Bronchial epithelial cell (primary cell): Measurements from ENCODE around the gene MIA2. TPM values are rescaled to one million over a fixed set of nuclear protein-coding genes. Genes with fewer than 3 reads are reported as not detected.
"Not testable (repeated sequence)": the region's sequence is repeated elsewhere in the genome, so short reads cannot be mapped to it uniquely, and the experiment has no call there.

Experiments
- DNase-seq: peaks from one replicate; pipeline ENCODE4 v3.0.0-alpha.2; 2010; ENCODE audit warnings: low read depth
- FAIRE-seq: peaks from 2 replicates; lab custom pipeline; 2011; peaks lifted over from hg19 to GRCh38; lab: Jason Lieb, UNC
- H3K27me3 ChIP-seq: 2 replicates; pipeline ENCODE4 v1.5.1; 2011; ENCODE audit warnings: low read length; ENCODE audit not compliant: control insufficient read depth, insufficient read depth
- H3K36me3 ChIP-seq: 2 replicates; pipeline ENCODE4 v1.5.1; 2011; ENCODE audit warnings: low read length; ENCODE audit not compliant: control insufficient read depth, insufficient read depth
- H3K4me3 ChIP-seq: 2 replicates; pipeline ENCODE4 v1.5.1; 2011; ENCODE audit warnings: mild to moderate bottlenecking, low read depth, low read length, control low read depth
- CTCF ChIP-seq: IDR thresholded peaks from 2 replicates; pipeline ENCODE4 v1.5.1; 2011; ENCODE audit warnings: mild to moderate bottlenecking, moderate library complexity, low read length, control low read depth, inconsistent platforms; ENCODE audit not compliant: insufficient read depth, severe bottlenecking
- total RNA-seq: library from RNA; depleted of rRNA; stranded (reverse); fragments of >200 nt; gene quantifications from 2 replicates; pipeline ENCODE4 v1.2.1, GENCODE V29; 2014

The MIA2 gene
- total RNA-seq, result 41.9 and 54.3 TPM in 2 replicates

- H3K36me3 ChIP-seq, result no peaks in the 10 kb centered on the region
- H3K27me3 ChIP-seq, result no peaks in the 10 kb centered on the region
- no peak for TF ChIP-seq CTCF
- DNase-seq, result no peak
- FAIRE-seq, result no peak
- H3K4me3 ChIP-seq, result no peak within 1 kb of the TSS
These were observed at the start of gene MIA2 for GRCh38 chr14:39233680-39234326. Gene MIA2, plus strand, starts transcription at chr14:39233915. Its CDS starts 200 bp downstream, at chr14:39234115.

- no peak overlapping the region for H3K4me3 ChIP-seq
- no peak for TF ChIP-seq CTCF
- H3K36me3 ChIP-seq, result peaks cover 16% of the 10 kb centered on the region
- DNase-seq, result no peak
- no peaks in the 10 kb centered on the region for H3K27me3 ChIP-seq
- no peak for FAIRE-seq
These were observed 49.0 kb upstream of the MIA2 start for GRCh38 chr14:39184628-39185255.

DNA sequence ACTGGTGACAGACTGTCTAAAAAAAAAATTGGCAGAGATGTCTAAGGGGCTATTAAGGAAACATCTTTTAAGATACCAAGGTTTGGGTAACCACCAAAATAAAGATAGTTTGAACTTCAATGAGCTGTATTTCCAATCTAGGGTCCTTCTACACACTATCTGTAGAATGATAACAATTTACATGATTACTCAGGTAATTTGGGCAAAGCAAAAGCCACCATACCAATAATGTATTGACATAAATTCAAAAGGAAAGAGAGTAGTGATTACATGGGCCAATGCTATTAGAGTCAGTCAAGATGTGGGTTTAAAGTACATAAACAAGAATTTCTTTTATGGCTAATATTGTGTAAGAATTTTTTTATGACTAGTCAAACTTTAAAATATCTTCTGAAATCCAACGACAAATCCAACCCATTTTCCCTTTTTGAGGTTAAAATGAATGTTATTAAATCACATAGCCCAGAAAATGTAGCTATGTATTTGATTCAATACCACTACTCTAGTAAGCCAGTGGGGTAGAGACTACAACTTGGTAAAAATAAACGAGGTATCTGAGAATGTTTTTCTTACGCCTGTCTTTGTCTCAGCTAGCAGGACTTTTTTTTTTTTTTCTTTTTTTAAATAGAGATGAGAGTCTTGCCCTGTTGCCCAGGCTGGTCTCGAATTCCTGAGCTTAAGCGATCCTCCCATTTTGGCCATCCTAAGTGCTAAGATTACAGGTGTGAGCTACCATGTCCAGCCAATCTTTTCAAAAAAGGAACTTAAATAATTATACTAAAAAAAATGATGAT lies 48.3 kb upstream of the MIA2 start:
- TF ChIP-seq CTCF, result no peak
- Histone ChIP-seq H3K4me3 (no peak overlapping the region), H3K27me3 (no peaks in the 10 kb centered on the region), H3K36me3 (peaks cover 15% of the 10 kb centered on the region)
- DNase-seq (no peak), FAIRE-seq (no peak)

DNA sequence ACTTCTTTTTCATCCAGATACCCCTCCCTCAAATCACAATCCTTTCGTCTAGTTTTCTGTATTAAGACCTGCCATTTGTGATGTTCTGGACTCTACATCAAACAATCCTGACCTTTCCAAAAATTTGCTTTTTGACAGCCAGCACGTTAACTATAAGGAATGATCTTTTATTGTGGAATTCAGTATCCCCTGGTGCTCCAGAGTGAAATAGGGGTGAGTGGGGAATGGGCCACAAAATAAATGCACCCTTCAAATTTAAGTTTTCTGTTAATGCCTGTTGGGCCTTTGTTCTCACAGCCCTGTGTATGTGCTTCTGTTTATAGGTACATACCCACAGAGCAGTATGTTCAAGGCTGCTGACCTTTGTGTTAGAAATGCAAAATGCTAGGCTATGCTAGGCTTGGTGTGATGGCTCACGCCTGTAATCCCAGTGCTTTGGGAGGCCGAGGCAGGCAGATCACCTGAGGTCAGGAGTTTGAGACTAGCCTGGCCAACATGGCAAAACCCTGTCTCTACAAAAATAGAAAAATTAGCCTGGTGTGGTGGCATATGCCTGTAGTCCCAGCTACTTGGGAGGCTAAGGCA lies 46.7 kb upstream of the MIA2 start:
- DNase-seq (no peak), FAIRE-seq (no peak)
- no peak for TF ChIP-seq CTCF
- Histone ChIP-seq H3K27me3 (no peaks in the 10 kb centered on the region), H3K36me3 (peaks cover 5% of the 10 kb centered on the region), H3K4me3 (no peak overlapping the region)

- Histone ChIP-seq H3K27me3 (no peaks in the 10 kb centered on the region), H3K36me3 (no peaks in the 10 kb centered on the region), H3K4me3 (no peak overlapping the region)
- no peak for TF ChIP-seq CTCF
- DNase-seq, result peak; percentile 89
- FAIRE-seq, result no peak
These were observed 29.8 kb upstream of the MIA2 start for GRCh38 chr14:39203659-39204606.

- FAIRE-seq, H3K36me3 ChIP-seq, DNase-seq, H3K27me3 ChIP-seq, H3K4me3 ChIP-seq: not testable (repeated sequence)
These were observed 26.3 kb upstream of the MIA2 start for GRCh38 chr14:39207430-39207829.
